PFSK-1 (cell line): ENCODE measurements around the gene MAPKBP1.

Source experiments
- POLR2AphosphoS5 ChIP-seq: IDR thresholded peaks from 2 replicates; pipeline ENCODE4 v1.6.1; 2012; ENCODE audit warnings: low read depth, mild to moderate bottlenecking, control low read depth, low read length, moderate library complexity
- TAF1 ChIP-seq: IDR thresholded peaks from 2 replicates; pipeline ENCODE4 v1.6.1; 2012; ENCODE audit warnings: low read length, control low read depth, borderline replicate concordance; ENCODE audit not compliant: insufficient read depth
- TF ChIP-seq, protein P1 (sequence below), 2 experiments: IDR thresholded peaks; 2 replicates each; pipeline versions ENCODE4 v1.6.1 to v1.8.0; 2011 to 2012; ENCODE audit warnings: low read depth in 2 of 2, low read length in 2 of 2, control low read depth in 1 of 2, inconsistent platforms in 1 of 2, mild to moderate bottlenecking in 1 of 2, moderate library complexity in 1 of 2; ENCODE audit not compliant: insufficient read depth in 1 of 2

DNA sequence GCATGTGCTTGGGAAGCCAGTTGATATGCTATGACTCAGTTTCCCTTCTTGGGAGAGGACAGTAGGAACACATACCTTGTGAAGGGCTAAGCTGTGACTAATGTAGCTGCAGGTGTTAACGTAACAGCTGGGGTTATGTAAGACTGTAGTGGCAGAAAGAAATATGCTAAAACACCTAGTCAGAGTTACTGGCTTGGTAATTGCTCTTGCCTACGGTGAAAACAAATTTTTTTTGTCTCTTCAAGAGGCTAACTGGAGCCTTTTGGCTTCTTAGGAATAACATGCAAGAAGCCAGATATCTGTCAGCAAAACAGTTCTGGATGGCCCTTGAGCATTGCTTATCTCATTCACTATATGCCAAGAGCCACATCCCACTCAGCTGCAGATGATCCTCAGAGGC is 1.4 kb downstream of the MAPKBP1 start:
- no peak for TF ChIP-seq TAF1
- TF ChIP-seq, protein P1, sequence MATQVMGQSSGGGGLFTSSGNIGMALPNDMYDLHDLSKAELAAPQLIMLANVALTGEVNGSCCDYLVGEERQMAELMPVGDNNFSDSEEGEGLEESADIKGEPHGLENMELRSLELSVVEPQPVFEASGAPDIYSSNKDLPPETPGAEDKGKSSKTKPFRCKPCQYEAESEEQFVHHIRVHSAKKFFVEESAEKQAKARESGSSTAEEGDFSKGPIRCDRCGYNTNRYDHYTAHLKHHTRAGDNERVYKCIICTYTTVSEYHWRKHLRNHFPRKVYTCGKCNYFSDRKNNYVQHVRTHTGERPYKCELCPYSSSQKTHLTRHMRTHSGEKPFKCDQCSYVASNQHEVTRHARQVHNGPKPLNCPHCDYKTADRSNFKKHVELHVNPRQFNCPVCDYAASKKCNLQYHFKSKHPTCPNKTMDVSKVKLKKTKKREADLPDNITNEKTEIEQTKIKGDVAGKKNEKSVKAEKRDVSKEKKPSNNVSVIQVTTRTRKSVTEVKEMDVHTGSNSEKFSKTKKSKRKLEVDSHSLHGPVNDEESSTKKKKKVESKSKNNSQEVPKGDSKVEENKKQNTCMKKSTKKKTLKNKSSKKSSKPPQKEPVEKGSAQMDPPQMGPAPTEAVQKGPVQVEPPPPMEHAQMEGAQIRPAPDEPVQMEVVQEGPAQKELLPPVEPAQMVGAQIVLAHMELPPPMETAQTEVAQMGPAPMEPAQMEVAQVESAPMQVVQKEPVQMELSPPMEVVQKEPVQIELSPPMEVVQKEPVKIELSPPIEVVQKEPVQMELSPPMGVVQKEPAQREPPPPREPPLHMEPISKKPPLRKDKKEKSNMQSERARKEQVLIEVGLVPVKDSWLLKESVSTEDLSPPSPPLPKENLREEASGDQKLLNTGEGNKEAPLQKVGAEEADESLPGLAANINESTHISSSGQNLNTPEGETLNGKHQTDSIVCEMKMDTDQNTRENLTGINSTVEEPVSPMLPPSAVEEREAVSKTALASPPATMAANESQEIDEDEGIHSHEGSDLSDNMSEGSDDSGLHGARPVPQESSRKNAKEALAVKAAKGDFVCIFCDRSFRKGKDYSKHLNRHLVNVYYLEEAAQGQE (IDR thresholded peaks at IDR 0.05; ENCODE audit: insufficient read depth in 1 of 2, low read depth in 2 of 2, low read length in 2 of 2) = no peak
- no peak for TF ChIP-seq POLR2AphosphoS5
